SK-N-SH treated with all-trans-retinoic acid at 6 μM for 48 hours (cell line): Measurements from ENCODE around the gene GLIS2.

ENCODE experiments used
- ARNTL ChIP-seq: fragments of 450-650 bp; formaldehyde crosslinking; IDR thresholded peaks from 2 replicates; pipeline ENCODE4 v1.5.0; 2020; ENCODE audit warnings: low read depth, mild to moderate bottlenecking, moderate library complexity, borderline replicate concordance
- CREB5 ChIP-seq: fragments of 250-450 bp; sonication (Bioruptor Pico); IDR thresholded peaks from 2 replicates; pipeline ENCODE4 v1.5.1; 2020; ENCODE audit warnings: low read depth, mild to moderate bottlenecking, moderate library complexity
- ESRRG ChIP-seq: fragments of 250-450 bp; sonication (Bioruptor Pico); IDR thresholded peaks from 2 replicates; pipeline ENCODE4 v1.6.1; 2021; ENCODE audit warnings: mild to moderate bottlenecking
- ISL1 ChIP-seq: fragments of 250-450 bp; sonication (Bioruptor Pico); IDR thresholded peaks from 2 replicates; pipeline ENCODE4 v2.1.2; 2022; ENCODE audit warnings: mild to moderate bottlenecking, moderate library complexity
- PATZ1 ChIP-seq: fragments of 250-450 bp; sonication (Bioruptor Pico); IDR thresholded peaks from 2 replicates; pipeline ENCODE4 v1.8.0; 2020; ENCODE audit warnings: mild to moderate bottlenecking, moderate library complexity, borderline replicate concordance
- POU6F1 ChIP-seq: fragments of 250-450 bp; sonication (Bioruptor Pico); IDR thresholded peaks from 2 replicates; pipeline ENCODE4 v1.8.0; 2021; ENCODE audit warnings: low read depth, mild to moderate bottlenecking, moderate library complexity, borderline replicate concordance
- PPARA ChIP-seq: fragments of 250-450 bp; sonication (Bioruptor Pico); IDR thresholded peaks from 2 replicates; pipeline ENCODE4 v1.5.0; 2020; ENCODE audit warnings: mild to moderate bottlenecking, borderline replicate concordance
- RARB ChIP-seq: fragments of 250-450 bp; sonication (Bioruptor Pico); IDR thresholded peaks from 2 replicates; pipeline ENCODE4 v1.8.0; 2021; ENCODE audit warnings: mild to moderate bottlenecking, moderate library complexity
- ZFP3 ChIP-seq: fragments of 250-450 bp; sonication (Bioruptor Pico); IDR thresholded peaks from 2 replicates; pipeline ENCODE4 v1.5.0; 2020; ENCODE audit warnings: mild to moderate bottlenecking, moderate library complexity
- ZFP30 ChIP-seq: fragments of 450-650 bp; formaldehyde crosslinking; IDR thresholded peaks from 2 replicates; pipeline ENCODE4 v1.5.0; 2022; ENCODE audit warnings: mild to moderate bottlenecking, moderate library complexity

GRCh38 chr16:4318967-4319366 lies 3.1 kb downstream of the GLIS2 start:
- TF ChIP-seq ZFP30 (CRISPR knock-in tag) (no peak), PATZ1 (no peak), ESRRG (no peak), ZFP3 (no peak), PPARA (no peak), ARNTL (CRISPR knock-in tag) (no peak), POU6F1 (CRISPR knock-in tag) (no peak), CREB5 (CRISPR knock-in tag) (no peak), RARB (CRISPR knock-in tag) (no peak), ISL1 (CRISPR knock-in tag) (no peak)
